Measurements from ENCODE around the gene MKS1. TPM values are rescaled to one million over a fixed set of nuclear protein-coding genes. Genes with fewer than 3 reads are reported as not detected.

The MKS1 gene
- total and polyA plus RNA-seq, 2 of the 8 experiments (the other 6 are each of a cell fraction or from before 2014, with no cell fraction given): 12.0 to 21.7 TPM

DNA sequence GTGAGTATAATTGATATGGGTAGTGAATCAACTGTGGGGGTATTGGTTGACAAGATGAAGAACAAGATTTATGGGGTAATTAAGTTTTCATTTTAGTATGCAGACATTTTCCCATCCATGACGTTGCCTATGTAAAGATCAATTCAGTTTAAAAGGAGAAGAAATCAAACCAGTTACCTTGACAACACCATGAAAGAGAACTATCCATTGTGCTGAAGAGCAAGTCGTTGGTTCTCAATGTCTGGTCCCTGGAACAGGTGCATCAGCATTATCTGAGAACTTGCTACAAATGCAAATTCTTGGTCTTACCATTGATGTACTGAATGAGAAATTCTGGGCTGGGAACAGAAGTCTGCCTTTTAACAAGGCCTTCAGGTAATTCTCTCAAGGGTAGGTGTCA is 53.1 kb downstream of the MKS1 start:
- H3K56ac ChIP-seq (replicated peaks; ENCODE audit: insufficient read length, low read depth, low read length): no peak overlapping the region
- H3K23me2 ChIP-seq (ENCODE audit: low read depth, low read length): no peaks in the 10 kb centered on the region
- H3K14ac ChIP-seq (ENCODE audit: insufficient read length): no peak overlapping the region
- H4K20me1 ChIP-seq (replicated peaks in 1 of 2; ENCODE audit: control insufficient read depth in 1 of 2, insufficient read depth in 2 of 2, low read length in 2 of 2): no peaks in the 10 kb centered on the region
- no peak overlapping the region for H2BK20ac ChIP-seq (ENCODE audit: low read length)
- no peak overlapping the region for H3K4ac ChIP-seq (replicated peaks; ENCODE audit: insufficient read length, low read depth, low read length)
- no peak overlapping the region for H2BK120ac ChIP-seq (replicated peaks; ENCODE audit: low read depth, low read length)
- H3K9ac ChIP-seq (replicated peaks in 1 of 4; ENCODE audit: extremely low read depth in 1 of 4, low read depth in 3 of 4, low read length in 3 of 4): no peak overlapping the region
- no peak overlapping the region for H2BK15ac ChIP-seq (ENCODE audit: low read length)
- H3K23ac ChIP-seq (ENCODE audit: insufficient read length): no peak overlapping the region
- no peaks in the 10 kb centered on the region for H3K79me2 ChIP-seq (ENCODE audit: control insufficient read depth in 1 of 2, insufficient read depth in 2 of 2, low read length in 2 of 2)
- H4K8ac ChIP-seq (ENCODE audit: extremely low read depth, insufficient read depth, low read length): no peak overlapping the region
- ChIA-PET POLR2A (ENCODE audit: partially characterized antibody) (no interaction called here), CTCF (ENCODE audit: partially characterized antibody) (no interaction called here)
- H3K36me3 ChIP-seq (ENCODE audit: control insufficient read depth in 2 of 4, insufficient read depth in 4 of 4, low read length in 3 of 4): no peaks in the 10 kb centered on the region
- TF ChIP-seq SUZ12 (IDR thresholded peaks at IDR 0.05; ENCODE audit: low read length) (no peak), EP300 (IDR thresholded peaks at IDR 0.05; ENCODE audit: borderline replicate concordance in 1 of 2, low read depth in 2 of 2, low read length in 2 of 2) (no peak), TCF12 (IDR thresholded peaks at IDR 0.05; ENCODE audit: low read depth, low read length) (no peak), YY1 (IDR thresholded peaks at IDR 0.05; ENCODE audit: low read depth, low read length) (no peak), ZNF274 (IDR thresholded peaks at IDR 0.05; ENCODE audit: borderline replicate concordance, extremely low read depth, low read length) (no peak), TAF1 (IDR thresholded peaks at IDR 0.05; ENCODE audit: low read depth, low read length) (no peak), RNF2 (IDR thresholded peaks at IDR 0.05; ENCODE audit: borderline replicate concordance, low read depth, low read length, missing control alignments, poor library complexity, severe bottlenecking) (no peak), RXRA (IDR thresholded peaks at IDR 0.05; ENCODE audit: insufficient read depth, low read depth, low read length) (no peak), FOSL1 (IDR thresholded peaks at IDR 0.05; ENCODE audit: insufficient read depth, low read depth, low read length) (no peak)
- TF ChIP-seq, protein P1, sequence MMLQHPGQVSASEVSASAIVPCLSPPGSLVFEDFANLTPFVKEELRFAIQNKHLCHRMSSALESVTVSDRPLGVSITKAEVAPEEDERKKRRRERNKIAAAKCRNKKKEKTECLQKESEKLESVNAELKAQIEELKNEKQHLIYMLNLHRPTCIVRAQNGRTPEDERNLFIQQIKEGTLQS (IDR thresholded peaks at IDR 0.05; ENCODE audit: insufficient read depth, low read depth, low read length): no peak
- FAIRE-seq: no peak
- no peak overlapping the region for H4K91ac ChIP-seq (replicated peaks; ENCODE audit: insufficient read length, low read length)
- H4K5ac ChIP-seq (ENCODE audit: insufficient read length, low read depth, low read length): no peak overlapping the region
- no peak overlapping the region for H2BK5ac ChIP-seq (ENCODE audit: low read depth, low read length)
- H3K4me1 ChIP-seq (replicated peaks in 1 of 4; ENCODE audit: control insufficient read depth in 3 of 4, insufficient read depth in 4 of 4, low read length in 3 of 4): no peaks in the 10 kb centered on the region
- H3K27me3 ChIP-seq (replicated peaks in 1 of 4; ENCODE audit: control insufficient read depth in 3 of 4, extremely low read depth in 1 of 4, insufficient read depth in 3 of 4, low read length in 3 of 4): peaks cover 0 to 7% (median under 1%) of the 10 kb centered on the region in 4 experiments; a peak in 3 of 7 replicates
- DNase-seq (ENCODE audit: low read depth in 1 of 2, low spot score in 2 of 2): no peak
- H3K4me2 ChIP-seq (ENCODE audit: insufficient read depth in 1 of 2, low read depth in 2 of 2, low read length in 2 of 2): no peak overlapping the region
- 39% methylated on average over 2 of the region's 2 CpGs; no CpG with 5 or more reads in 1 of the 2 experiments for WGBS, 2 experiments (ENCODE audit: extremely low coverage in 1 of 2, insufficient coverage in 1 of 2, insufficient read length in 1 of 2, insufficient replicate concordance in 2 of 2, low coverage in 1 of 2, low lambda C conversion rate in 2 of 2, missing lambda C conversion rate in 1 of 2)
- no peak overlapping the region for H3K4me3 ChIP-seq (ENCODE audit: extremely low read depth in 1 of 4, insufficient read depth in 2 of 4, low read depth in 3 of 4, low read length in 4 of 4)
- no peak overlapping the region for H2BK12ac ChIP-seq (ENCODE audit: low read depth, low read length)
- no peak overlapping the region for H3K27ac ChIP-seq (ENCODE audit: low read depth, low read length)
- no peaks in the 10 kb centered on the region for H3K9me3 ChIP-seq (ENCODE audit: insufficient read depth in 2 of 2, low read depth in 1 of 2, low read length in 1 of 2)
- no peaks in the 10 kb centered on the region for H3K79me1 ChIP-seq (ENCODE audit: low read depth, low read length)
- H3K18ac ChIP-seq (ENCODE audit: extremely low read depth, low read length): no peak overlapping the region
- no peak overlapping the region for H2AK5ac ChIP-seq (ENCODE audit: low read depth, low read length)
- H2AFZ ChIP-seq (ENCODE audit: low read length): no peak overlapping the region

All from H1 (cell line).